SU-DHL-6 (cell line): ENCODE results near the gene TECPR2.
A peak's percentile ranks its signal among the peaks of the same experiment; 100 is the strongest.

Experiments
- H2AFZ ChIP-seq: fragments of 200-600 bp; sonication (generic); 2 replicates; pipeline ENCODE4 v1.6.1; 2014; ENCODE audit warnings: low read depth, mild to moderate bottlenecking, moderate library complexity, mixed read lengths, antibody characterized with exemption, low read length; ENCODE audit not compliant: severe bottlenecking
- H3F3A ChIP-seq: fragments of 200-600 bp; shearing (Covaris generic); 2 replicates; pipeline ENCODE4 v1.6.0; 2016; ENCODE audit warnings: antibody characterized with exemption, mild to moderate bottlenecking; ENCODE audit not compliant: insufficient read depth
- H3K27ac ChIP-seq: fragments of 200-600 bp; sonication (generic); 2 replicates; pipeline ENCODE4 v1.5.1; 2016; ENCODE audit warnings: low read depth, mild to moderate bottlenecking, low read length, moderate library complexity, mixed read lengths
- H3K27me3 ChIP-seq: fragments of 200-600 bp; sonication (generic), shearing (Covaris generic); 2 replicates; pipeline ENCODE4 v1.6.0; 2014; ENCODE audit warnings: mild to moderate bottlenecking, low read length
- H3K36me3 ChIP-seq: fragments of 200-600 bp; sonication (generic); 2 replicates; pipeline ENCODE4 v1.6.1; 2014; ENCODE audit warnings: mild to moderate bottlenecking, low read length, mixed read lengths
- H3K4me2 ChIP-seq: fragments of 300-600, 200-600 bp; shearing (Covaris generic), sonication (generic); 2 replicates; pipeline ENCODE4 v1.6.0; 2014; ENCODE audit warnings: low read length, low read depth, mild to moderate bottlenecking; ENCODE audit not compliant: poor library complexity, severe bottlenecking
- H3K4me3 ChIP-seq: fragments of 200-600 bp; sonication (generic); 2 replicates; pipeline ENCODE4 v1.5.1; 2014; ENCODE audit warnings: antibody characterized with exemption, low read length, mild to moderate bottlenecking, mixed read lengths; ENCODE audit not compliant: insufficient read depth, poor library complexity, severe bottlenecking
- H3K79me2 ChIP-seq: fragments of 200-600 bp; sonication (generic); 2 replicates; pipeline ENCODE4 v1.6.1; 2014; ENCODE audit warnings: mild to moderate bottlenecking, low read length, moderate library complexity; ENCODE audit not compliant: insufficient read depth
- H3K9ac ChIP-seq: fragments of 200-600 bp; sonication (generic); 2 replicates; pipeline ENCODE4 v1.7.0; 2014; ENCODE audit warnings: mild to moderate bottlenecking, low read length
- H3K9me2 ChIP-seq: fragments of 200-600 bp; sonication (generic); replicated peaks from 2 replicates; pipeline ENCODE4 v1.6.1; 2014; ENCODE audit warnings: low read length; ENCODE audit not compliant: insufficient read depth
- H3K9me3 ChIP-seq: fragments of 200-600 bp; sonication (generic); 2 replicates; pipeline ENCODE4 v1.6.1; 2014; ENCODE audit warnings: low read length, mixed read lengths; ENCODE audit not compliant: insufficient read depth
- H4K20me1 ChIP-seq: fragments of 200-600 bp; sonication (generic); 2 replicates; pipeline ENCODE4 v1.6.1; 2014; ENCODE audit warnings: low read depth, mild to moderate bottlenecking, antibody characterized with exemption, low read length, moderate library complexity, mixed read lengths
- CTCF ChIP-seq: fragments of 200-600 bp; sonication (generic); IDR thresholded peaks from one replicate; pipeline ENCODE4 v1.5.1; 2017; ENCODE audit warnings: antibody characterized with exemption, mild to moderate bottlenecking, low read length, moderate library complexity; ENCODE audit not compliant: insufficient read depth, poor library complexity, severe bottlenecking
- EZH2phosphoT487 ChIP-seq: fragments of 200-600 bp; sonication (generic), shearing (Covaris generic); conservative IDR thresholded peaks from 2 replicates; pipeline ENCODE4 v1.6.1; 2018; ENCODE audit warnings: mild to moderate bottlenecking, antibody characterized with exemption, low read length, moderate library complexity, mixed read lengths

Gene TECPR2

GRCh38 chr14:102525929-102526497 is 163.3 kb downstream of the TECPR2 start:
- H3K9me2 ChIP-seq = no peaks in the 10 kb centered on the region
- no peak for TF ChIP-seq EZH2phosphoT487
- no peak for TF ChIP-seq CTCF
- no peak overlapping the region for H3K9ac ChIP-seq
- no peaks in the 10 kb centered on the region for H4K20me1 ChIP-seq
- H3K27ac ChIP-seq = no peak overlapping the region
- H3K4me3 ChIP-seq = no peak overlapping the region
- no peaks in the 10 kb centered on the region for H3K27me3 ChIP-seq
- no peaks in the 10 kb centered on the region for H3K36me3 ChIP-seq
- peak overlapping the region; percentile 68 for H3K4me2 ChIP-seq
- no peaks in the 10 kb centered on the region for H3K79me2 ChIP-seq
- peak overlapping the region; percentile 70 for H2AFZ ChIP-seq
- H3K9me3 ChIP-seq = no peaks in the 10 kb centered on the region
- no peaks in the 10 kb centered on the region for H3F3A ChIP-seq

DNA sequence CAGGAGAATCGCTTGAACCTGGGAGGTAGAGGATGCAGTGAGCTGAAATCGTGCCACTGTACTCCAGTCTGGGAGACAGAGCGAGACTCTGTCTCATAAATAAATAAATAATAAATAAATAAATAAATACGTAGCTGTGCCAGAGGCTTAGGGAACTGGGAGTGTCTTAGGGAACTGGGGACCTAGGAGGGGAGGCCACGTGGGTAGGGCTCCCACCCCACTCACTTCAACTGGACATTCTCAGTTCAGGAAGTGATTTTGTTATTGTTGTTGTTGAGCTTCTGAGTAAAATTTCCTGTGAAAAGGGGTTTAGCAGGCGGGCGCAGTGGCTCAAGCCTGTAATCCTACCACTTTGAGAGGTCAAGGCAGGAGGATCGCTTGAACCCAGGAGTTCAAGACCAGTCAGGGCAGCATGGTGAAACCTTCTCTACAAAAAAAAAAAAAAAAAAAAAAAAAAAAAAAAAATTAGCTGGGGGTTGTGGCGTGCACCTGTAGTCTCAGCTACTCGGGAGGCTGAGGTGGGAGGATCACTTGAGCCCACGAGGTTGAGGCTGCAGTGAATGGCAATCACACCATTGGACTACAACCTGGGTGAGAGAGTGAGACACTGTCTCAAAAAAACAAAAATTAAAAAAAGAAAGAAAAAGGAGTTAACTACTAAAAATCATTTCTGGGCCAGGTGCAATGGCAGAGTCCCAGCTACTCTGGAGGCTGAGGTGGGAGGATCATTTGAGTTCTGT is 165.9 kb downstream of the TECPR2 start:
- Histone ChIP-seq H3K4me2 (no peak overlapping the region), H3K9me2 (no peaks in the 10 kb centered on the region), H3K4me3 (no peak overlapping the region), H3K27me3 (no peaks in the 10 kb centered on the region), H2AFZ (no peak overlapping the region), H3K9me3 (no peaks in the 10 kb centered on the region), H3F3A (no peaks in the 10 kb centered on the region), H3K27ac (no peak overlapping the region), H3K36me3 (no peaks in the 10 kb centered on the region), H3K79me2 (no peaks in the 10 kb centered on the region), H4K20me1 (no peaks in the 10 kb centered on the region), H3K9ac (no peak overlapping the region)
- TF ChIP-seq CTCF (no peak), EZH2phosphoT487 (no peak)

GRCh38 chr14:102530828-102531478 is 168.2 kb downstream of the TECPR2 start:
- no peak for TF ChIP-seq CTCF
- no peak for TF ChIP-seq EZH2phosphoT487
- Histone ChIP-seq H3K27me3 (no peaks in the 10 kb centered on the region), H4K20me1 (no peaks in the 10 kb centered on the region), H3K9ac (no peak overlapping the region), H3K4me3 (no peak overlapping the region), H3K9me3 (no peaks in the 10 kb centered on the region), H3K36me3 (no peaks in the 10 kb centered on the region), H3K27ac (no peak overlapping the region), H3K9me2 (no peaks in the 10 kb centered on the region), H3K79me2 (no peaks in the 10 kb centered on the region), H2AFZ (no peak overlapping the region), H3K4me2 (no peak overlapping the region), H3F3A (no peaks in the 10 kb centered on the region)
